K562 (cell line): ENCODE results near the gene RETREG1. TPM values are rescaled to one million over a fixed set of nuclear protein-coding genes. Genes with fewer than 3 reads are reported as not detected.
A peak's percentile ranks its signal among the peaks of the same experiment; 100 is the strongest.

Experiments
- CCAR2 ChIP-seq: fragments of 200-400 bp; formaldehyde crosslinking; IDR thresholded peaks from 2 replicates; pipeline ENCODE4 v1.6.1; 2017; ENCODE audit warnings: mild to moderate bottlenecking, low read depth, low read length
- CEBPG ChIP-seq, 3 experiments: fragments of 200-800 bp in 1 of 3; sonication (Bioruptor generic) in 1 of 3; sonication (generic) in 1 of 3; formaldehyde crosslinking in 1 of 3; IDR thresholded peaks in 2 of 3; conservative IDR thresholded peaks in 1 of 3; 2 replicates each; pipeline versions ENCODE4 v1.6.1 to v1.8.0; 2016 to 2022; ENCODE audit warnings: missing compliant biosample characterization in 2 of 3, missing genetic modification characterization in 2 of 3, mild to moderate bottlenecking in 1 of 3, missing genetic modification reagents in 1 of 3
- FOXM1 ChIP-seq, 2 experiments: fragments of 450-650 bp in 1 of 2; sonication (generic) in 1 of 2; formaldehyde crosslinking in 1 of 2; IDR thresholded peaks; 2 replicates each; pipeline versions ENCODE4 v1.6.1 to v1.9.0; 2017 to 2022; ENCODE audit warnings: low read depth in 2 of 2, mild to moderate bottlenecking in 2 of 2, missing genetic modification reagents in 1 of 2, moderate library complexity in 1 of 2
- MBD2 ChIP-seq: sonication (generic); IDR thresholded peaks from 2 replicates; pipeline ENCODE4 v1.6.1; 2016; ENCODE audit warnings: low read depth, borderline replicate concordance
- POLR3G ChIP-seq: IDR thresholded peaks from 2 replicates; pipeline ENCODE4 v1.6.1; 2011; ENCODE audit not compliant: insufficient read length, insufficient replicate concordance; ENCODE audit errors: extremely low read depth
- SMAD4 ChIP-seq: fragments of 250-450 bp; sonication (Bioruptor Pico); conservative IDR thresholded peaks from 2 replicates; pipeline ENCODE4 v1.8.0; 2021; ENCODE audit warnings: inconsistent platforms, mild to moderate bottlenecking, moderate library complexity
- XRCC3 ChIP-seq: fragments of 450-650 bp; IDR thresholded peaks from 2 replicates; pipeline ENCODE4 v1.6.1; 2017; ENCODE audit warnings: mild to moderate bottlenecking, moderate library complexity
- ZNF584 ChIP-seq: fragments of 200-800 bp; sonication (Bioruptor generic); IDR thresholded peaks from 2 replicates; pipeline ENCODE4 v1.6.1; 2016; ENCODE audit warnings: low read depth, mild to moderate bottlenecking, missing genetic modification characterization, missing compliant biosample characterization
- polyA plus RNA-seq, 8 experiments: library from polyadenylated mRNA; depleted of rRNA in 4 of 8; stranded (reverse) in 5 of 8; unstranded in 3 of 8; fragments of >200 nt; fragmentation: Nextera tagmentation in 2 of 8; fragmentation: Illumina TruSeq in 1 of 8; extraction: Ambion mirVana in 2 of 8; extraction: Trizol in 1 of 8; gene quantifications; 2 replicates each; pipeline versions ENCODE4 v1.2.1 to v1.2.3, GENCODE V29; 2011 to 2014; ENCODE audit warnings: inconsistent platforms in 1 of 8, missing spikeins in 1 of 8
- total RNA-seq, 7 experiments: library from RNA; depleted of rRNA in 6 of 7; stranded (reverse); fragments of >200 nt in 6 of 7; fragmentation: Illumina TruSeq in 2 of 7; extraction: Trizol in 2 of 7; gene quantifications; 2 replicates each; pipeline versions ENCODE4 v1.2.1 to v1.2.3, GENCODE V29; 2011 to 2021; ENCODE audit warnings: low replicate concordance in 1 of 7
- TF ChIP-seq, protein P1 (sequence below): IDR thresholded peaks from 2 replicates; pipeline ENCODE4 v1.6.1; 2011; ENCODE audit warnings: borderline replicate concordance, low read depth, mild to moderate bottlenecking, moderate library complexity, low read length; ENCODE audit not compliant: insufficient read depth, poor library complexity, severe bottlenecking
- TF ChIP-seq, protein P2 (sequence below): sonication (generic); formaldehyde crosslinking; IDR thresholded peaks from 2 replicates; pipeline ENCODE4 v1.8.0; 2022; ENCODE audit warnings: missing genetic modification reagents, mild to moderate bottlenecking, borderline replicate concordance
- TF ChIP-seq, protein P3 (sequence below), 2 experiments: fragments of 200-800 bp in 1 of 2; sonication (Bioruptor generic) in 1 of 2; sonication (generic) in 1 of 2; formaldehyde crosslinking in 1 of 2; IDR thresholded peaks in 1 of 2; conservative IDR thresholded peaks in 1 of 2; 2 replicates each; pipeline versions ENCODE4 v1.5.0 to v1.6.1; 2016 to 2020; ENCODE audit warnings: missing compliant biosample characterization in 1 of 2, missing genetic modification characterization in 1 of 2, missing genetic modification reagents in 1 of 2

Gene RETREG1
- total and polyA plus RNA-seq, 9 of the 15 experiments (the other 6 are each of a cell fraction or from before 2014, with no cell fraction given) = 0.01 to 0.20 (median 0.08) TPM; not detected in 5

DNA sequence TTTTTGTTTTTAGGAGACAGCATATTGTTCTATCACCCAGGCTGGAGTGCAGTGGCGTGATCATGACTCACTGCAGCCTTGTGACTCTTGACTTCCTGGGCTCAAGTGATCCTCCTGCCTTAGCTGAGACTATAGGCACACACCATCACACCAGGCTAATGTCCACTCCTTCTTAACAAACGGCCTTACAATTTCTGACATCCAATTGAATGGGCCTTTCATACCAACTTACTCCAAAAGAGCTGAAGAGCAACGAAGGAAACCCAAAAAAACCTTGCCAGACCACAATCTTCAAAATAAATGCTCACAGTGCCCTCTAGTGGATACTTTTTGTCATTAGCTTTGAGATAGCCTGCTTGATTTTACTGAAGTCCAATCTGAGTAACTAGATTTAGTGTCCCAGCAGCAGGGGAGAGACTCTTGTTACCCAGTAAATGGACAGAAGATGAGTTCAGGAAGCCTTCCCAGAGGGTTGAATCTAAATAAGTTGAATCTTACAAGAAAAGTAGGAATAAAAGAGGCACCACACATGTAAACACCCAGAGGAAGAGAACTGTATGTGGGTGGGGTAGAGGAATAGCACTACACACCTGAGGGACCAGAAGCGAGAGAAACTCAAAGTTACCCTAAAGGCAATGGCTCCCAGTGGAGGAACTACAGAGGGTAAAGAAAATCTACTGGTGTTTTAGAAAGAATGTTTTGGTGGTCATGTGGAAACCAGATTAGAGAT, 160.5 kb downstream of the RETREG1 start (continued):
- TF ChIP-seq, protein P1, sequence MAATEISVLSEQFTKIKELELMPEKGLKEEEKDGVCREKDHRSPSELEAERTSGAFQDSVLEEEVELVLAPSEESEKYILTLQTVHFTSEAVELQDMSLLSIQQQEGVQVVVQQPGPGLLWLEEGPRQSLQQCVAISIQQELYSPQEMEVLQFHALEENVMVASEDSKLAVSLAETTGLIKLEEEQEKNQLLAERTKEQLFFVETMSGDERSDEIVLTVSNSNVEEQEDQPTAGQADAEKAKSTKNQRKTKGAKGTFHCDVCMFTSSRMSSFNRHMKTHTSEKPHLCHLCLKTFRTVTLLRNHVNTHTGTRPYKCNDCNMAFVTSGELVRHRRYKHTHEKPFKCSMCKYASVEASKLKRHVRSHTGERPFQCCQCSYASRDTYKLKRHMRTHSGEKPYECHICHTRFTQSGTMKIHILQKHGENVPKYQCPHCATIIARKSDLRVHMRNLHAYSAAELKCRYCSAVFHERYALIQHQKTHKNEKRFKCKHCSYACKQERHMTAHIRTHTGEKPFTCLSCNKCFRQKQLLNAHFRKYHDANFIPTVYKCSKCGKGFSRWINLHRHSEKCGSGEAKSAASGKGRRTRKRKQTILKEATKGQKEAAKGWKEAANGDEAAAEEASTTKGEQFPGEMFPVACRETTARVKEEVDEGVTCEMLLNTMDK = no peak
- TF ChIP-seq, protein P2, sequence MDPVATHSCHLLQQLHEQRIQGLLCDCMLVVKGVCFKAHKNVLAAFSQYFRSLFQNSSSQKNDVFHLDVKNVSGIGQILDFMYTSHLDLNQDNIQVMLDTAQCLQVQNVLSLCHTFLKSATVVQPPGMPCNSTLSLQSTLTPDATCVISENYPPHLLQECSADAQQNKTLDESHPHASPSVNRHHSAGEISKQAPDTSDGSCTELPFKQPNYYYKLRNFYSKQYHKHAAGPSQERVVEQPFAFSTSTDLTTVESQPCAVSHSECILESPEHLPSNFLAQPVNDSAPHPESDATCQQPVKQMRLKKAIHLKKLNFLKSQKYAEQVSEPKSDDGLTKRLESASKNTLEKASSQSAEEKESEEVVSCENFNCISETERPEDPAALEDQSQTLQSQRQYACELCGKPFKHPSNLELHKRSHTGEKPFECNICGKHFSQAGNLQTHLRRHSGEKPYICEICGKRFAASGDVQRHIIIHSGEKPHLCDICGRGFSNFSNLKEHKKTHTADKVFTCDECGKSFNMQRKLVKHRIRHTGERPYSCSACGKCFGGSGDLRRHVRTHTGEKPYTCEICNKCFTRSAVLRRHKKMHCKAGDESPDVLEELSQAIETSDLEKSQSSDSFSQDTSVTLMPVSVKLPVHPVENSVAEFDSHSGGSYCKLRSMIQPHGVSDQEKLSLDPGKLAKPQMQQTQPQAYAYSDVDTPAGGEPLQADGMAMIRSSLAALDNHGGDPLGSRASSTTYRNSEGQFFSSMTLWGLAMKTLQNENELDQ (CRISPR knock-in tag) = no peak
- no peak for TF ChIP-seq SMAD4 (CRISPR knock-in tag)
- TF ChIP-seq ZNF584 (CRISPR knock-in tag) = peak; percentile 74
- TF ChIP-seq, protein P3, sequence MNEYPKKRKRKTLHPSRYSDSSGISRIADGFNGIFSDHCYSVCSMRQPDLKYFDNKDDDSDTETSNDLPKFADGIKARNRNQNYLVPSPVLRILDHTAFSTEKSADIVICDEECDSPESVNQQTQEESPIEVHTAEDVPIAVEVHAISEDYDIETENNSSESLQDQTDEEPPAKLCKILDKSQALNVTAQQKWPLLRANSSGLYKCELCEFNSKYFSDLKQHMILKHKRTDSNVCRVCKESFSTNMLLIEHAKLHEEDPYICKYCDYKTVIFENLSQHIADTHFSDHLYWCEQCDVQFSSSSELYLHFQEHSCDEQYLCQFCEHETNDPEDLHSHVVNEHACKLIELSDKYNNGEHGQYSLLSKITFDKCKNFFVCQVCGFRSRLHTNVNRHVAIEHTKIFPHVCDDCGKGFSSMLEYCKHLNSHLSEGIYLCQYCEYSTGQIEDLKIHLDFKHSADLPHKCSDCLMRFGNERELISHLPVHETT (CRISPR knock-in tag; conservative IDR thresholded peaks at IDR 0.05 in 1 of 2, IDR thresholded peaks at IDR 0.05 in 1 of 2) = no peak
- TF ChIP-seq CEBPG (CRISPR knock-in tag; IDR thresholded peaks at IDR 0.05) = no peak
- TF ChIP-seq CEBPG (tag; conservative IDR thresholded peaks at IDR 0.05 in 1 of 2, IDR thresholded peaks at IDR 0.05 in 1 of 2) = no peak
- TF ChIP-seq POLR3G = no peak
- no peak for TF ChIP-seq XRCC3
- no peak for TF ChIP-seq CCAR2
- TF ChIP-seq FOXM1 (IDR thresholded peaks at IDR 0.05; ENCODE audit: low read depth) = no peak
- TF ChIP-seq FOXM1 (CRISPR knock-in tag; IDR thresholded peaks at IDR 0.05; ENCODE audit: low read depth) = no peak
- TF ChIP-seq MBD2 = no peak
